ENCODE data around the gene IQGAP1.

The IQGAP1 gene

GRCh38 chr15:90530250-90531051 lies 142.4 kb downstream of the IQGAP1 start:
- Histone ChIP-seq H3K27me3 (ENCODE audit: control insufficient read depth, insufficient read depth, low read length) (no peaks in the 10 kb centered on the region), H3K9me3 (ENCODE audit: control insufficient read depth, low read length) (no peaks in the 10 kb centered on the region), H2AFZ (peak overlapping the region; percentile 86), H3K9ac (no peak overlapping the region), H3K36me3 (ENCODE audit: control insufficient read depth, insufficient read depth, low read length) (no peaks in the 10 kb centered on the region), H3K4me1 (no peaks in the 10 kb centered on the region), H3K4me3 (ENCODE audit: low read depth, low read length) (peak overlapping the region; percentile 66), H3K4me2 (ENCODE audit: low read length) (peak overlapping the region; percentile 92), H3K27ac (peak overlapping the region; percentile 64), H3K79me2 (peaks cover 23% of the 10 kb centered on the region)
- no peak for TF ChIP-seq CTCF (IDR thresholded peaks at IDR 0.05)

- Histone ChIP-seq H3K4me1 (no peaks in the 10 kb centered on the region), H3K27ac (no peak overlapping the region), H3K4me3 (ENCODE audit: low read depth, low read length) (peak overlapping the region; percentile 66), H3K27me3 (ENCODE audit: control insufficient read depth, insufficient read depth, low read length) (no peaks in the 10 kb centered on the region), H3K9me3 (ENCODE audit: control insufficient read depth, low read length) (no peaks in the 10 kb centered on the region), H2AFZ (no peak overlapping the region), H3K9ac (no peak overlapping the region), H3K79me2 (peaks cover 23% of the 10 kb centered on the region), H3K36me3 (ENCODE audit: control insufficient read depth, insufficient read depth, low read length) (no peaks in the 10 kb centered on the region), H3K4me2 (ENCODE audit: low read length) (peak overlapping the region; percentile 92)
- no peak for TF ChIP-seq CTCF (IDR thresholded peaks at IDR 0.05)
Observed at GRCh38 chr15:90531147-90531546, 143.1 kb downstream of the IQGAP1 start.

- Histone ChIP-seq H3K4me3 (ENCODE audit: low read depth, low read length) (no peak overlapping the region), H3K9me3 (ENCODE audit: control insufficient read depth, low read length) (no peaks in the 10 kb centered on the region), H2AFZ (no peak overlapping the region), H3K36me3 (ENCODE audit: control insufficient read depth, insufficient read depth, low read length) (no peaks in the 10 kb centered on the region), H3K27me3 (ENCODE audit: control insufficient read depth, insufficient read depth, low read length) (no peaks in the 10 kb centered on the region), H3K27ac (no peak overlapping the region), H3K4me1 (no peaks in the 10 kb centered on the region), H3K4me2 (ENCODE audit: low read length) (no peak overlapping the region), H3K9ac (no peak overlapping the region), H3K79me2 (peaks cover 27% of the 10 kb centered on the region)
- no peak for TF ChIP-seq CTCF (IDR thresholded peaks at IDR 0.05)
Observed at GRCh38 chr15:90535254-90535653, 147.2 kb downstream of the IQGAP1 start.

- TF ChIP-seq CTCF (IDR thresholded peaks at IDR 0.05), result no peak
- no peaks in the 10 kb centered on the region for H3K36me3 ChIP-seq (ENCODE audit: control insufficient read depth, insufficient read depth, low read length)
- H3K9ac ChIP-seq, result no peak overlapping the region
- no peaks in the 10 kb centered on the region for H3K4me1 ChIP-seq
- no peaks in the 10 kb centered on the region for H3K9me3 ChIP-seq (ENCODE audit: control insufficient read depth, low read length)
- no peak overlapping the region for H3K4me3 ChIP-seq (ENCODE audit: low read depth, low read length)
- H3K27me3 ChIP-seq (ENCODE audit: control insufficient read depth, insufficient read depth, low read length), result no peaks in the 10 kb centered on the region
- H3K79me2 ChIP-seq, result peaks cover 7% of the 10 kb centered on the region
- H3K4me2 ChIP-seq (ENCODE audit: low read length), result no peak overlapping the region
- no peak overlapping the region for H3K27ac ChIP-seq
- no peak overlapping the region for H2AFZ ChIP-seq
Observed at GRCh38 chr15:90539789-90540188, 151.7 kb downstream of the IQGAP1 start.

- H3K36me3 ChIP-seq (ENCODE audit: control insufficient read depth, insufficient read depth, low read length), result no peaks in the 10 kb centered on the region
- peaks cover 4% of the 10 kb centered on the region for H3K79me2 ChIP-seq
- H3K9me3 ChIP-seq (ENCODE audit: control insufficient read depth, low read length), result no peaks in the 10 kb centered on the region
- TF ChIP-seq CTCF (IDR thresholded peaks at IDR 0.05), result no peak
- no peak overlapping the region for H3K4me2 ChIP-seq (ENCODE audit: low read length)
- H3K9ac ChIP-seq, result no peak overlapping the region
- no peak overlapping the region for H3K27ac ChIP-seq
- no peaks in the 10 kb centered on the region for H3K4me1 ChIP-seq
- no peaks in the 10 kb centered on the region for H3K27me3 ChIP-seq (ENCODE audit: control insufficient read depth, insufficient read depth, low read length)
- no peak overlapping the region for H2AFZ ChIP-seq
- no peak overlapping the region for H3K4me3 ChIP-seq (ENCODE audit: low read depth, low read length)
Observed at GRCh38 chr15:90540768-90541167, 152.7 kb downstream of the IQGAP1 start.

All from parathyroid adenoma (tissue), 2 donors.